K562 (cell line): Measurements from ENCODE around the gene ARL6IP4. TPM values are rescaled to one million over a fixed set of nuclear protein-coding genes. Genes with fewer than 3 reads are reported as not detected.
A peak's percentile ranks its signal among the peaks of the same experiment; 100 is the strongest.

Source experiments
- BRD9 ChIP-seq: fragments of 450-650 bp; IDR thresholded peaks from 2 replicates; pipeline ENCODE4 v1.6.1; 2018; ENCODE audit warnings: low read depth; ENCODE audit not compliant: partially characterized antibody
- CBFB ChIP-seq: sonication (generic); formaldehyde crosslinking; IDR thresholded peaks from 2 replicates; pipeline ENCODE4 v1.4.0; 2020; ENCODE audit warnings: mild to moderate bottlenecking, missing genetic modification reagents
- COPS2 ChIP-seq: fragments of 450-650 bp; conservative IDR thresholded peaks from 2 replicates; pipeline ENCODE4 v1.6.1; 2016; ENCODE audit warnings: mild to moderate bottlenecking, moderate library complexity
- EP300 ChIP-seq: IDR thresholded peaks from 2 replicates; pipeline ENCODE4 v1.6.1; 2012; ENCODE audit warnings: low read length, improper control_type of control experiment
- ETV1 ChIP-seq: fragments of 450-650 bp; conservative IDR thresholded peaks from 2 replicates; pipeline ENCODE4 v1.6.1; 2016; ENCODE audit warnings: missing genetic modification characterization, control low read depth, low read depth, missing compliant biosample characterization
- HNRNPH1 ChIP-seq: fragments of 200-400 bp; formaldehyde crosslinking; optimal IDR thresholded peaks from 2 replicates; pipeline ENCODE3; 2017; ENCODE audit warnings: low read depth, mild to moderate bottlenecking, low read length, moderate library complexity
- polyA plus RNA-seq, 8 experiments: library from polyadenylated mRNA; depleted of rRNA in 4 of 8; stranded (reverse) in 5 of 8; unstranded in 3 of 8; fragments of >200 nt; fragmentation: Nextera tagmentation in 2 of 8; fragmentation: Illumina TruSeq in 1 of 8; extraction: Ambion mirVana in 2 of 8; extraction: Trizol in 1 of 8; gene quantifications; 2 replicates each; pipeline versions ENCODE4 v1.2.1 to v1.2.3, GENCODE V29; 2011 to 2014; ENCODE audit warnings: inconsistent platforms in 1 of 8, missing spikeins in 1 of 8
- total RNA-seq, 7 experiments: library from RNA; depleted of rRNA in 6 of 7; stranded (reverse); fragments of >200 nt in 6 of 7; fragmentation: Illumina TruSeq in 2 of 7; extraction: Trizol in 2 of 7; gene quantifications; 2 replicates each; pipeline versions ENCODE4 v1.2.1 to v1.2.3, GENCODE V29; 2011 to 2021; ENCODE audit warnings: low replicate concordance in 1 of 7
- TF ChIP-seq, protein P1 (sequence below): fragments of 250-450 bp; sonication (Bioruptor Pico); IDR thresholded peaks from 2 replicates; pipeline ENCODE4 v1.5.0; 2020; ENCODE audit warnings: mild to moderate bottlenecking, borderline replicate concordance
- TF ChIP-seq, protein P2 (sequence below), 2 experiments: fragments of 450-650 bp; IDR thresholded peaks; 2 replicates each; pipeline ENCODE4 v1.6.1; 2018; ENCODE audit warnings: mild to moderate bottlenecking in 2 of 2, low read depth in 1 of 2; ENCODE audit not compliant: partially characterized antibody in 2 of 2
- TF ChIP-seq, protein P3 (sequence below), 2 experiments: fragments of 450-650 bp; formaldehyde crosslinking in 1 of 2; IDR thresholded peaks; 2 replicates each; pipeline versions ENCODE4 v1.4.0 to v1.6.1; 2014 to 2020; ENCODE audit warnings: mild to moderate bottlenecking in 2 of 2, borderline replicate concordance in 1 of 2, low read depth in 1 of 2

ARL6IP4 gene
- total and polyA plus RNA-seq, 9 of the 15 experiments (the other 6 are each of a cell fraction or from before 2014, with no cell fraction given) = 2.4 to 255 (median 151) TPM

DNA sequence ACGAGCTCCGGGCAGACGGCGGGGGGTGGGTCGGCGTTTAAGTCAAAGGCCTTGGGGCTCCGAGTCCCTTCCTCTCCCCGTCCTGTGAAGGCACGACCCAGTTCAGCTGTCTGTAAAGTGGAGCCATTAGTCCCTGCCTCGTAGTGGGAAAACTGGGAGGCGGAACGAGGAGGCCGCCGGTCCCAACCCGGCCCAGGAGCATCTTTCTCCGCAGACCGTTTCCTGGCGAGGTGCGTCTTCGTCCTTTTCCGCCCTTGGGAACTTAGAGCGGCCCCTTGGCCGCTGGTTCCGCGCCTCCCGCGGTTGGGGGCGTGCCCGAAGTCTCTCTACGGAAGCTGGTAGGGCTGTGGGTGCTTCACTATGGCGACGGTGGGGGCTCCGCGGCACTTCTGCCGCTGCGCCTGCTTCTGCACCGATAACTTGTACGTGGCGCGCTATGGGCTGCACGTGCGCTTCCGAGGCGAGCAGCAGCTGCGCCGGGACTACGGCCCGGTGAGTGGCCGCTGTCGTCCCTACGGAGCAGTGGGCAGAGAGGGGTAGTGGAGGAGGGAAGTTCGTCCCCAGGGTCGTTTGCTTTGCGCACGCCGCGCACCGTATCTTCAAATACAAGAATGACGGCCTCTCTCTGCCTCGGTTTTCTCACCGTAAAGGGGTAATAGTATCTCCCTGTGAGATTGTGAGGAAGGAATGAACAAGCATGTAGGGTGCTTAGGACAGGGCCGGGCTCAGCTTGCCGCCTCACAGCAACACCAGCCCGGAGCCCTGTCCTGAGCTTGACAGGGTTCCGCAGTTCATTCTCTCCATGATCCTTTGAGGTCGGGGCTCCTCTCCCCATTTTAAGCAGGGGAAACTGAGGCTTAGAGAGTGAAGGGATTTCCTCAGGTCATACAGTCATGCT lies 5.3 kb upstream of the ARL6IP4 start, which contains the start of gene OGFOD2 (continued):
- TF ChIP-seq, protein P1, sequence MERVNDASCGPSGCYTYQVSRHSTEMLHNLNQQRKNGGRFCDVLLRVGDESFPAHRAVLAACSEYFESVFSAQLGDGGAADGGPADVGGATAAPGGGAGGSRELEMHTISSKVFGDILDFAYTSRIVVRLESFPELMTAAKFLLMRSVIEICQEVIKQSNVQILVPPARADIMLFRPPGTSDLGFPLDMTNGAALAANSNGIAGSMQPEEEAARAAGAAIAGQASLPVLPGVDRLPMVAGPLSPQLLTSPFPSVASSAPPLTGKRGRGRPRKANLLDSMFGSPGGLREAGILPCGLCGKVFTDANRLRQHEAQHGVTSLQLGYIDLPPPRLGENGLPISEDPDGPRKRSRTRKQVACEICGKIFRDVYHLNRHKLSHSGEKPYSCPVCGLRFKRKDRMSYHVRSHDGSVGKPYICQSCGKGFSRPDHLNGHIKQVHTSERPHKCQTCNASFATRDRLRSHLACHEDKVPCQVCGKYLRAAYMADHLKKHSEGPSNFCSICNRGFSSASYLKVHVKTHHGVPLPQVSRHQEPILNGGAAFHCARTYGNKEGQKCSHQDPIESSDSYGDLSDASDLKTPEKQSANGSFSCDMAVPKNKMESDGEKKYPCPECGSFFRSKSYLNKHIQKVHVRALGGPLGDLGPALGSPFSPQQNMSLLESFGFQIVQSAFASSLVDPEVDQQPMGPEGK (CRISPR knock-in tag) = 0 out of 2 replicates have a peak, but pooled peaks have one; percentile 7
- peak; percentile 62; the same call in 1 of the 2 replicates for TF ChIP-seq EP300
- no peak for TF ChIP-seq COPS2
- TF ChIP-seq HNRNPH1 = no peak
- peak; percentile 41; the same call in 1 of the 2 replicates for TF ChIP-seq CBFB (CRISPR knock-in tag)
- TF ChIP-seq, protein P2, sequence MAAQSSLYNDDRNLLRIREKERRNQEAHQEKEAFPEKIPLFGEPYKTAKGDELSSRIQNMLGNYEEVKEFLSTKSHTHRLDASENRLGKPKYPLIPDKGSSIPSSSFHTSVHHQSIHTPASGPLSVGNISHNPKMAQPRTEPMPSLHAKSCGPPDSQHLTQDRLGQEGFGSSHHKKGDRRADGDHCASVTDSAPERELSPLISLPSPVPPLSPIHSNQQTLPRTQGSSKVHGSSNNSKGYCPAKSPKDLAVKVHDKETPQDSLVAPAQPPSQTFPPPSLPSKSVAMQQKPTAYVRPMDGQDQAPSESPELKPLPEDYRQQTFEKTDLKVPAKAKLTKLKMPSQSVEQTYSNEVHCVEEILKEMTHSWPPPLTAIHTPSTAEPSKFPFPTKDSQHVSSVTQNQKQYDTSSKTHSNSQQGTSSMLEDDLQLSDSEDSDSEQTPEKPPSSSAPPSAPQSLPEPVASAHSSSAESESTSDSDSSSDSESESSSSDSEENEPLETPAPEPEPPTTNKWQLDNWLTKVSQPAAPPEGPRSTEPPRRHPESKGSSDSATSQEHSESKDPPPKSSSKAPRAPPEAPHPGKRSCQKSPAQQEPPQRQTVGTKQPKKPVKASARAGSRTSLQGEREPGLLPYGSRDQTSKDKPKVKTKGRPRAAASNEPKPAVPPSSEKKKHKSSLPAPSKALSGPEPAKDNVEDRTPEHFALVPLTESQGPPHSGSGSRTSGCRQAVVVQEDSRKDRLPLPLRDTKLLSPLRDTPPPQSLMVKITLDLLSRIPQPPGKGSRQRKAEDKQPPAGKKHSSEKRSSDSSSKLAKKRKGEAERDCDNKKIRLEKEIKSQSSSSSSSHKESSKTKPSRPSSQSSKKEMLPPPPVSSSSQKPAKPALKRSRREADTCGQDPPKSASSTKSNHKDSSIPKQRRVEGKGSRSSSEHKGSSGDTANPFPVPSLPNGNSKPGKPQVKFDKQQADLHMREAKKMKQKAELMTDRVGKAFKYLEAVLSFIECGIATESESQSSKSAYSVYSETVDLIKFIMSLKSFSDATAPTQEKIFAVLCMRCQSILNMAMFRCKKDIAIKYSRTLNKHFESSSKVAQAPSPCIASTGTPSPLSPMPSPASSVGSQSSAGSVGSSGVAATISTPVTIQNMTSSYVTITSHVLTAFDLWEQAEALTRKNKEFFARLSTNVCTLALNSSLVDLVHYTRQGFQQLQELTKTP (IDR thresholded peaks at IDR 0.05; ENCODE audit: low read depth in 1 of 2, partially characterized antibody in 2 of 2) = peak in 1 of 2 experiments; percentile 1
- TF ChIP-seq BRD9 = no peak
- TF ChIP-seq, protein P3, sequence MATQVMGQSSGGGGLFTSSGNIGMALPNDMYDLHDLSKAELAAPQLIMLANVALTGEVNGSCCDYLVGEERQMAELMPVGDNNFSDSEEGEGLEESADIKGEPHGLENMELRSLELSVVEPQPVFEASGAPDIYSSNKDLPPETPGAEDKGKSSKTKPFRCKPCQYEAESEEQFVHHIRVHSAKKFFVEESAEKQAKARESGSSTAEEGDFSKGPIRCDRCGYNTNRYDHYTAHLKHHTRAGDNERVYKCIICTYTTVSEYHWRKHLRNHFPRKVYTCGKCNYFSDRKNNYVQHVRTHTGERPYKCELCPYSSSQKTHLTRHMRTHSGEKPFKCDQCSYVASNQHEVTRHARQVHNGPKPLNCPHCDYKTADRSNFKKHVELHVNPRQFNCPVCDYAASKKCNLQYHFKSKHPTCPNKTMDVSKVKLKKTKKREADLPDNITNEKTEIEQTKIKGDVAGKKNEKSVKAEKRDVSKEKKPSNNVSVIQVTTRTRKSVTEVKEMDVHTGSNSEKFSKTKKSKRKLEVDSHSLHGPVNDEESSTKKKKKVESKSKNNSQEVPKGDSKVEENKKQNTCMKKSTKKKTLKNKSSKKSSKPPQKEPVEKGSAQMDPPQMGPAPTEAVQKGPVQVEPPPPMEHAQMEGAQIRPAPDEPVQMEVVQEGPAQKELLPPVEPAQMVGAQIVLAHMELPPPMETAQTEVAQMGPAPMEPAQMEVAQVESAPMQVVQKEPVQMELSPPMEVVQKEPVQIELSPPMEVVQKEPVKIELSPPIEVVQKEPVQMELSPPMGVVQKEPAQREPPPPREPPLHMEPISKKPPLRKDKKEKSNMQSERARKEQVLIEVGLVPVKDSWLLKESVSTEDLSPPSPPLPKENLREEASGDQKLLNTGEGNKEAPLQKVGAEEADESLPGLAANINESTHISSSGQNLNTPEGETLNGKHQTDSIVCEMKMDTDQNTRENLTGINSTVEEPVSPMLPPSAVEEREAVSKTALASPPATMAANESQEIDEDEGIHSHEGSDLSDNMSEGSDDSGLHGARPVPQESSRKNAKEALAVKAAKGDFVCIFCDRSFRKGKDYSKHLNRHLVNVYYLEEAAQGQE (IDR thresholded peaks at IDR 0.05; ENCODE audit: borderline replicate concordance) = no peak
- TF ChIP-seq, protein P3 (CRISPR knock-in tag; IDR thresholded peaks at IDR 0.05; ENCODE audit: low read depth) = 0 out of 2 replicates have a peak, but pooled peaks have one; percentile 34
- peak; percentile 6; the same call in 1 of the 2 replicates for TF ChIP-seq ETV1 (tag)
